SK-N-SH treated with all-trans-retinoic acid at 6 μM for 48 hours (cell line): ENCODE data around the gene KCNG4.

Source experiments
- ATAC-seq: fragments of 200-7000 bp; cut with Tn5 transposase; 3 replicates; pipeline ENCODE4 v1.9.1; 2020; ENCODE audit warnings: mild to moderate bottlenecking, moderate library complexity
- ARNTL ChIP-seq: fragments of 450-650 bp; formaldehyde crosslinking; IDR thresholded peaks from 2 replicates; pipeline ENCODE4 v1.5.0; 2020; ENCODE audit warnings: low read depth, mild to moderate bottlenecking, moderate library complexity, borderline replicate concordance
- BACH2 ChIP-seq: fragments of 250-450 bp; sonication (Bioruptor Pico); IDR thresholded peaks from 2 replicates; pipeline ENCODE4 v1.9.0; 2021; ENCODE audit warnings: mild to moderate bottlenecking, borderline replicate concordance
- CSDC2 ChIP-seq: fragments of 250-450 bp; sonication (Bioruptor Pico); IDR thresholded peaks from 2 replicates; pipeline ENCODE4 v1.5.0; 2020; ENCODE audit warnings: mild to moderate bottlenecking, moderate library complexity
- ESRRG ChIP-seq: fragments of 250-450 bp; sonication (Bioruptor Pico); IDR thresholded peaks from 2 replicates; pipeline ENCODE4 v1.6.1; 2021; ENCODE audit warnings: mild to moderate bottlenecking
- GLIS3 ChIP-seq: fragments of 250-450 bp; sonication (Bioruptor Pico); IDR thresholded peaks from 2 replicates; pipeline ENCODE4 v1.5.0; 2020; ENCODE audit warnings: mild to moderate bottlenecking, moderate library complexity
- ISL1 ChIP-seq: fragments of 250-450 bp; sonication (Bioruptor Pico); IDR thresholded peaks from 2 replicates; pipeline ENCODE4 v2.1.2; 2022; ENCODE audit warnings: mild to moderate bottlenecking, moderate library complexity
- PPARA ChIP-seq: fragments of 250-450 bp; sonication (Bioruptor Pico); IDR thresholded peaks from 2 replicates; pipeline ENCODE4 v1.5.0; 2020; ENCODE audit warnings: mild to moderate bottlenecking, borderline replicate concordance
- RARB ChIP-seq: fragments of 250-450 bp; sonication (Bioruptor Pico); IDR thresholded peaks from 2 replicates; pipeline ENCODE4 v1.8.0; 2021; ENCODE audit warnings: mild to moderate bottlenecking, moderate library complexity
- SNAI2 ChIP-seq: fragments of 250-450 bp; sonication (Bioruptor Pico); IDR thresholded peaks from 2 replicates; pipeline ENCODE4 v1.5.0; 2020; ENCODE audit warnings: mild to moderate bottlenecking, moderate library complexity
- TCF4 ChIP-seq: fragments of 250-450 bp; sonication (Bioruptor Pico); IDR thresholded peaks from 2 replicates; pipeline ENCODE4 v1.8.0; 2021; ENCODE audit warnings: mild to moderate bottlenecking, moderate library complexity, borderline replicate concordance
- ZC3H10 ChIP-seq: fragments of 250-450 bp; sonication (Bioruptor Pico); IDR thresholded peaks from 2 replicates; pipeline ENCODE4 v1.5.1; 2021; ENCODE audit warnings: mild to moderate bottlenecking, moderate library complexity
- ZNF565 ChIP-seq: fragments of 450-650 bp; formaldehyde crosslinking; conservative IDR thresholded peaks from 2 replicates; pipeline ENCODE4 v1.5.0; 2020; ENCODE audit warnings: low read depth, mild to moderate bottlenecking, moderate library complexity
- ZNF70 ChIP-seq: fragments of 450-650 bp; formaldehyde crosslinking; IDR thresholded peaks from 2 replicates; pipeline ENCODE4 v1.5.0; 2020; ENCODE audit warnings: mild to moderate bottlenecking, moderate library complexity
- ZNF8 ChIP-seq: fragments of 450-650 bp; formaldehyde crosslinking; IDR thresholded peaks from 2 replicates; pipeline ENCODE4 v1.5.0; 2020; ENCODE audit warnings: mild to moderate bottlenecking, moderate library complexity
- TF ChIP-seq, protein P1 (sequence below): fragments of 250-450 bp; sonication (Bioruptor Pico); IDR thresholded peaks from 2 replicates; pipeline ENCODE4 v1.5.0; 2020; ENCODE audit warnings: mild to moderate bottlenecking, moderate library complexity
- TF ChIP-seq, protein P2 (sequence below): fragments of 250-450 bp; sonication (Bioruptor Pico); IDR thresholded peaks from 2 replicates; pipeline ENCODE4 v1.8.0; 2021; ENCODE audit warnings: low read depth, mild to moderate bottlenecking, moderate library complexity, borderline replicate concordance
- TF ChIP-seq, protein P3 (sequence below): fragments of 250-450 bp; sonication (Bioruptor Pico); IDR thresholded peaks from 2 replicates; pipeline ENCODE4 v1.5.1; 2021; ENCODE audit warnings: mild to moderate bottlenecking, moderate library complexity
- TF ChIP-seq, protein P4 (sequence below): fragments of 250-450 bp; sonication (Bioruptor Pico); IDR thresholded peaks from 2 replicates; pipeline ENCODE4 v1.8.0; 2020; ENCODE audit warnings: mild to moderate bottlenecking, moderate library complexity, borderline replicate concordance
- TF ChIP-seq, protein P5 (sequence below): fragments of 250-450 bp; sonication (Bioruptor Pico); IDR thresholded peaks from 2 replicates; pipeline ENCODE4 v1.5.1; 2020; ENCODE audit warnings: low read depth, mild to moderate bottlenecking, moderate library complexity

The KCNG4 gene

DNA sequence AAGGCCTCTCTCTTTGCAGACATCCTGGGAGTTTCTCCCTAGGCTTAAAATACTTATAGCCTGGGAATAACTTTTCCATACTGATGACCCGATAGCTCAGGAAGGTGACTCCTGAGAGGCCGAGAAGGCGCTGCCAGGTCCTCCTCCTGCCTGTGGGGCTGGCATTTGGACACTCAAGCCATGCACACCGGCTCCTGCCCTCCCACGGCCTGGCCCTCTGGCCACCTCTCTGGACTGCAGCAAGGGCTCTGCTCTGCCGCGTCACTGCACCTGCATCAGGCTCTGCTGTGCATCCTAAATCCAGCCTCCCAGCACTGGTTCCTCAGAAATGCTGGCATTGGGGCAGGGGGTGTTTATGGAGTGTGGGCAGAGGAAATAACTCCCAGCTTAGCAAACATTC, 14.2 kb downstream of the KCNG4 start:
- no peak for ATAC-seq
- TF ChIP-seq GLIS3 (CRISPR knock-in tag) (no peak), ZNF70 (CRISPR knock-in tag) (no peak)

DNA sequence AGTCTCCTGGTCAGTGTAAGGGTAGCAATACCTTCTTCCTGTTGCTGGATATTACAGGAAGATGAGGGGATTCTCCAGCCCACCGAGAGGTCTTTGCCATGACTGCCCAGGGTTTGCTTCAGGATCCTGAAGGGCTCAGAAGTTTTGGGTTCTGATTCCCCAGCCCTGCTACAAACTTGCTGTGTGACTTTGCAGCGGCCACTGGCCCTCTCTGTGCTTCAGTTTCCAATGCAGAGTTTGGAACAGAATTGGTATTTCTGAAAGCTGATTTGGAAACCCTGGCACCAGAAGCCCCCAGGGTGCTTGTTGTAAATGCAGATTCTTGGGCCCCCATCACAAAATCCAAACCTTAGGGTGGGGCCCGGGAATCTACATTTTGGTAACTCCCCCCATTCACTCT, 14.7 kb downstream of the KCNG4 start:
- TF ChIP-seq, protein P1, sequence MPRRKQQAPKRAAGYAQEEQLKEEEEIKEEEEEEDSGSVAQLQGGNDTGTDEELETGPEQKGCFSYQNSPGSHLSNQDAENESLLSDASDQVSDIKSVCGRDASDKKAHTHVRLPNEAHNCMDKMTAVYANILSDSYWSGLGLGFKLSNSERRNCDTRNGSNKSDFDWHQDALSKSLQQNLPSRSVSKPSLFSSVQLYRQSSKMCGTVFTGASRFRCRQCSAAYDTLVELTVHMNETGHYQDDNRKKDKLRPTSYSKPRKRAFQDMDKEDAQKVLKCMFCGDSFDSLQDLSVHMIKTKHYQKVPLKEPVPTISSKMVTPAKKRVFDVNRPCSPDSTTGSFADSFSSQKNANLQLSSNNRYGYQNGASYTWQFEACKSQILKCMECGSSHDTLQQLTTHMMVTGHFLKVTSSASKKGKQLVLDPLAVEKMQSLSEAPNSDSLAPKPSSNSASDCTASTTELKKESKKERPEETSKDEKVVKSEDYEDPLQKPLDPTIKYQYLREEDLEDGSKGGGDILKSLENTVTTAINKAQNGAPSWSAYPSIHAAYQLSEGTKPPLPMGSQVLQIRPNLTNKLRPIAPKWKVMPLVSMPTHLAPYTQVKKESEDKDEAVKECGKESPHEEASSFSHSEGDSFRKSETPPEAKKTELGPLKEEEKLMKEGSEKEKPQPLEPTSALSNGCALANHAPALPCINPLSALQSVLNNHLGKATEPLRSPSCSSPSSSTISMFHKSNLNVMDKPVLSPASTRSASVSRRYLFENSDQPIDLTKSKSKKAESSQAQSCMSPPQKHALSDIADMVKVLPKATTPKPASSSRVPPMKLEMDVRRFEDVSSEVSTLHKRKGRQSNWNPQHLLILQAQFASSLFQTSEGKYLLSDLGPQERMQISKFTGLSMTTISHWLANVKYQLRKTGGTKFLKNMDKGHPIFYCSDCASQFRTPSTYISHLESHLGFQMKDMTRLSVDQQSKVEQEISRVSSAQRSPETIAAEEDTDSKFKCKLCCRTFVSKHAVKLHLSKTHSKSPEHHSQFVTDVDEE (CRISPR knock-in tag), result no peak
- TF ChIP-seq TCF4 (CRISPR knock-in tag) (no peak), PPARA (CRISPR knock-in tag) (no peak)
- TF ChIP-seq, protein P2, sequence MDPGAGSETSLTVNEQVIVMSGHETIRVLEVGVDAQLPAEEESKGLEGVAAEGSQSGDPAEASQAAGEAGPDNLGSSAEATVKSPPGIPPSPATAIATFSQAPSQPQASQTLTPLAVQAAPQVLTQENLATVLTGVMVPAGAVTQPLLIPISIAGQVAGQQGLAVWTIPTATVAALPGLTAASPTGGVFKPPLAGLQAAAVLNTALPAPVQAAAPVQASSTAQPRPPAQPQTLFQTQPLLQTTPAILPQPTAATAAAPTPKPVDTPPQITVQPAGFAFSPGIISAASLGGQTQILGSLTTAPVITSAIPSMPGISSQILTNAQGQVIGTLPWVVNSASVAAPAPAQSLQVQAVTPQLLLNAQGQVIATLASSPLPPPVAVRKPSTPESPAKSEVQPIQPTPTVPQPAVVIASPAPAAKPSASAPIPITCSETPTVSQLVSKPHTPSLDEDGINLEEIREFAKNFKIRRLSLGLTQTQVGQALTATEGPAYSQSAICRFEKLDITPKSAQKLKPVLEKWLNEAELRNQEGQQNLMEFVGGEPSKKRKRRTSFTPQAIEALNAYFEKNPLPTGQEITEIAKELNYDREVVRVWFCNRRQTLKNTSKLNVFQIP (CRISPR knock-in tag), result no peak
- ATAC-seq, result no peak

DNA sequence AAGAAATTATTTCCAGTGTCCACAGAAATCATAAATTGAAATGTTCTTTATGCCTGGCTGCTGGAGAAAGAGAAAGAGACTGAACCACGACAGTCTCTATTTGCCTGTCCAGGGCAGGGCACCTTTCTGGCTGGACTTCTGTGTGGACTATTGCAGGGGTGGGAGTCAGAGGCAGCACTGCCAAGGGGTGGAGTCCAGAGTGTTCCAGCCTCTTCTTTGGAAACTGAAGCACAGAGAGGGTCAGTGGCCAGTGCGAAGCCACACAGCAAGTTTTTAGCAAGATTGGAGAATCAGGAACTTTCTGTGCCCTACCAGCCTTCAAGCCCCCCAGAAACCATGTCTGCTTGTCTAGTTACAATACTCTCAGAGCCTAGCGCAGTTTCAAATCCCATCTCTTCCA, 15.3 kb downstream of the KCNG4 start:
- TF ChIP-seq ZC3H10 (CRISPR knock-in tag) (no peak), ESRRG (CRISPR knock-in tag) (no peak), ZNF8 (no peak), ISL1 (CRISPR knock-in tag) (no peak), BACH2 (CRISPR knock-in tag) (no peak), ARNTL (no peak)
- no peak for ATAC-seq

DNA sequence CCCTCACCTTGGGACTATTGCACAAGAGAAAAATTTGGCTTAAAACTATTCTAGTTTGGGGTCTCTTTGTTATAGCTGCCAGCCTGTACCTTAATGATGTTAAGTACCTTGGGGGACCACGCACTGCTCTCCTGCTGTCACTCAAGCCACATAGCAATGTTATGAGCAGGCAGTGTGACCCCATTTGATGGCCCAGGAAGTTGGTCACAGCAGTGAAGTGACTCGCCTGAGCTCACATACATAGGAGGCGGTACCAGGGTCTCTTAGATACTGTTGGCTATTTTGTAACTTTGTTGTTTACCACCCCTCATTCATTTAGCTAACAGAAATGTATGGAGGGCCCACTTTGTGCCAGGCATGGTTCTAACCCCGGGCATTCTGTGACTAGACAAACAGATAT, 16.4 kb downstream of the KCNG4 start:
- TF ChIP-seq, protein P2 (CRISPR knock-in tag), result no peak
- TF ChIP-seq, protein P3, sequence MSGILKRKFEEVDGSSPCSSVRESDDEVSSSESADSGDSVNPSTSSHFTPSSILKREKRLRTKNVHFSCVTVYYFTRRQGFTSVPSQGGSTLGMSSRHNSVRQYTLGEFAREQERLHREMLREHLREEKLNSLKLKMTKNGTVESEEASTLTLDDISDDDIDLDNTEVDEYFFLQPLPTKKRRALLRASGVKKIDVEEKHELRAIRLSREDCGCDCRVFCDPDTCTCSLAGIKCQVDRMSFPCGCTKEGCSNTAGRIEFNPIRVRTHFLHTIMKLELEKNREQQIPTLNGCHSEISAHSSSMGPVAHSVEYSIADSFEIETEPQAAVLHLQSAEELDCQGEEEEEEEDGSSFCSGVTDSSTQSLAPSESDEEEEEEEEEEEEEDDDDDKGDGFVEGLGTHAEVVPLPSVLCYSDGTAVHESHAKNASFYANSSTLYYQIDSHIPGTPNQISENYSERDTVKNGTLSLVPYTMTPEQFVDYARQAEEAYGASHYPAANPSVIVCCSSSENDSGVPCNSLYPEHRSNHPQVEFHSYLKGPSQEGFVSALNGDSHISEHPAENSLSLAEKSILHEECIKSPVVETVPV (CRISPR knock-in tag), result no peak
- TF ChIP-seq, protein P4, sequence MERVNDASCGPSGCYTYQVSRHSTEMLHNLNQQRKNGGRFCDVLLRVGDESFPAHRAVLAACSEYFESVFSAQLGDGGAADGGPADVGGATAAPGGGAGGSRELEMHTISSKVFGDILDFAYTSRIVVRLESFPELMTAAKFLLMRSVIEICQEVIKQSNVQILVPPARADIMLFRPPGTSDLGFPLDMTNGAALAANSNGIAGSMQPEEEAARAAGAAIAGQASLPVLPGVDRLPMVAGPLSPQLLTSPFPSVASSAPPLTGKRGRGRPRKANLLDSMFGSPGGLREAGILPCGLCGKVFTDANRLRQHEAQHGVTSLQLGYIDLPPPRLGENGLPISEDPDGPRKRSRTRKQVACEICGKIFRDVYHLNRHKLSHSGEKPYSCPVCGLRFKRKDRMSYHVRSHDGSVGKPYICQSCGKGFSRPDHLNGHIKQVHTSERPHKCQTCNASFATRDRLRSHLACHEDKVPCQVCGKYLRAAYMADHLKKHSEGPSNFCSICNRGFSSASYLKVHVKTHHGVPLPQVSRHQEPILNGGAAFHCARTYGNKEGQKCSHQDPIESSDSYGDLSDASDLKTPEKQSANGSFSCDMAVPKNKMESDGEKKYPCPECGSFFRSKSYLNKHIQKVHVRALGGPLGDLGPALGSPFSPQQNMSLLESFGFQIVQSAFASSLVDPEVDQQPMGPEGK (CRISPR knock-in tag), result no peak
- TF ChIP-seq, protein P5, sequence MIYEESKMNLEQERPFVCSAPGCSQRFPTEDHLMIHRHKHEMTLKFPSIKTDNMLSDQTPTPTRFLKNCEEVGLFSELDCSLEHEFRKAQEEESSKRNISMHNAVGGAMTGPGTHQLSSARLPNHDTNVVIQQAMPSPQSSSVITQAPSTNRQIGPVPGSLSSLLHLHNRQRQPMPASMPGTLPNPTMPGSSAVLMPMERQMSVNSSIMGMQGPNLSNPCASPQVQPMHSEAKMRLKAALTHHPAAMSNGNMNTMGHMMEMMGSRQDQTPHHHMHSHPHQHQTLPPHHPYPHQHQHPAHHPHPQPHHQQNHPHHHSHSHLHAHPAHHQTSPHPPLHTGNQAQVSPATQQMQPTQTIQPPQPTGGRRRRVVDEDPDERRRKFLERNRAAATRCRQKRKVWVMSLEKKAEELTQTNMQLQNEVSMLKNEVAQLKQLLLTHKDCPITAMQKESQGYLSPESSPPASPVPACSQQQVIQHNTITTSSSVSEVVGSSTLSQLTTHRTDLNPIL (CRISPR knock-in tag), result no peak
- TF ChIP-seq SNAI2 (no peak), ISL1 (CRISPR knock-in tag) (no peak), PPARA (CRISPR knock-in tag) (no peak), CSDC2 (no peak), ZNF8 (no peak), RARB (CRISPR knock-in tag) (no peak), ZNF565 (CRISPR knock-in tag) (no peak), TCF4 (CRISPR knock-in tag) (no peak)
- ATAC-seq, result no peak
